Lower leg skin (tissue), 3 donors: ENCODE measurements around the gene DBNL.

ENCODE experiments used
- POLR2A ChIP-seq, 2 donors: fragments of 450-650 bp; IDR thresholded peaks; one replicate each; pipeline ENCODE4 v1.6.1; 2016 to 2017; ENCODE audit warnings: antibody characterized with exemption in 2 of 2, mild to moderate bottlenecking in 1 of 2, moderate library complexity in 1 of 2
- TF ChIP-seq, protein P1 (sequence below), 3 donors: fragments of 450-650 bp; IDR thresholded peaks; one replicate each; pipeline ENCODE4 v1.5.1; 2016; ENCODE audit warnings: antibody characterized with exemption in 3 of 3, mild to moderate bottlenecking in 3 of 3, moderate library complexity in 2 of 3

GRCh38 chr7:44075296-44076075 is 31.0 kb downstream of the DBNL start:
- TF ChIP-seq, protein P1, sequence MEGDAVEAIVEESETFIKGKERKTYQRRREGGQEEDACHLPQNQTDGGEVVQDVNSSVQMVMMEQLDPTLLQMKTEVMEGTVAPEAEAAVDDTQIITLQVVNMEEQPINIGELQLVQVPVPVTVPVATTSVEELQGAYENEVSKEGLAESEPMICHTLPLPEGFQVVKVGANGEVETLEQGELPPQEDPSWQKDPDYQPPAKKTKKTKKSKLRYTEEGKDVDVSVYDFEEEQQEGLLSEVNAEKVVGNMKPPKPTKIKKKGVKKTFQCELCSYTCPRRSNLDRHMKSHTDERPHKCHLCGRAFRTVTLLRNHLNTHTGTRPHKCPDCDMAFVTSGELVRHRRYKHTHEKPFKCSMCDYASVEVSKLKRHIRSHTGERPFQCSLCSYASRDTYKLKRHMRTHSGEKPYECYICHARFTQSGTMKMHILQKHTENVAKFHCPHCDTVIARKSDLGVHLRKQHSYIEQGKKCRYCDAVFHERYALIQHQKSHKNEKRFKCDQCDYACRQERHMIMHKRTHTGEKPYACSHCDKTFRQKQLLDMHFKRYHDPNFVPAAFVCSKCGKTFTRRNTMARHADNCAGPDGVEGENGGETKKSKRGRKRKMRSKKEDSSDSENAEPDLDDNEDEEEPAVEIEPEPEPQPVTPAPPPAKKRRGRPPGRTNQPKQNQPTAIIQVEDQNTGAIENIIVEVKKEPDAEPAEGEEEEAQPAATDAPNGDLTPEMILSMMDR (IDR thresholded peaks at IDR 0.05), result no peak
- no peak for TF ChIP-seq POLR2A (IDR thresholded peaks at IDR 0.05)
